Activated CD4-positive, alpha-beta T cell treated with anti-CD3 and anti-CD28 coated beads for 4 hours (primary cell): ENCODE results near the gene MIOS.

ENCODE experiments used
- DNase-seq, 2 donors: peaks; one replicate each; pipeline ENCODE4 v3.0.0-alpha.2; 2020

The MIOS gene

DNA sequence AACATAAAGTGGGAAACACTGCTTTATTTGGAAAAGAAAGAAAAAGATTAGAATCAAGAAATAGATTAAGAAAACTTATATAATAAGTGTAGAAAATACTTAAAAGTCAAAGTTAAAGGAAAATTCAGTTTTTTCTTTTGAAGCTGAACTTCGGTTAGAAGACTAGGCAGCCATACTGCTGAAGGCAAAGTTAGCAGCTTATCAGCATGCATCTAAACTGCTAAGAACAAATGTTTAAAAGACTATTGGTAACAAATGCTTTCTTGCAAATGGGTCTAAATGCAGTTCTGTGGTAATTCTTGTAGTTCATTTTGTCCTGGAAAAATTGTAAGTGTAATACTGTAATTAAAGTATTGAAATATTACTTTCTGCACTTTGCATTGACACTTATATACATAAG is 18.0 kb downstream of the MIOS start:
- no peak for DNase-seq

DNA sequence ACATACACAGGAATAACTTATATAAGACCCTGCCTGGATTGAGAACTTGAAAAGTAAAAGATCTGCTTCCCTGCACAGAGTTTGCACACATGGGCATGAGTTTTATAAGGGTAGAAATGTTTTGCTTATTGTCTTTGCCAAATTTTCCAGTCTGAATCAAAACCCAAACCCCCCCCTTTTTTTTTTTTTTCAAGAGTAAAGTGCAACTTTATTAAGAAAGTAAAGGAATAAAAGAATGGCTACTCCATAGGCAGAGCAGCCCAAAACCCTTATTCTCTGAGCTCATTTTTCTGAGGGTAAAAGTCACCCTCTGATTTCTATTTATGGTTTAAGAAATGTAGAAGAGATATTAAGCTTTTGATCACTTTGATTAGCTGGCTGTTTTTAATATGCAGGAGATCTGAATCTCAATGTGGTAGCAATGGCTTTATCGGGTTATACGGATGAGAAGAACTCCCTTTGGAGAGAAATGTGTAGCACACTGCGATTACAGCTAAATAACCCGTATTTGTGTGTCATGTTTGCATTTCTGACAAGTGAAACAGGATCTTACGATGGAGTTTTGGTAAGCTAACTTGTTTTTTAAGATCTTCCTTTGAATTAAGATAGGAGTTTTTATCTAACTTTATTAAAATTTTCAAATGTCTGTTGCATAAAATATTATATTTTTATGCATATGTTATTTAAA is 18.7 kb downstream of the MIOS start:
- DNase-seq, result no peak

DNA sequence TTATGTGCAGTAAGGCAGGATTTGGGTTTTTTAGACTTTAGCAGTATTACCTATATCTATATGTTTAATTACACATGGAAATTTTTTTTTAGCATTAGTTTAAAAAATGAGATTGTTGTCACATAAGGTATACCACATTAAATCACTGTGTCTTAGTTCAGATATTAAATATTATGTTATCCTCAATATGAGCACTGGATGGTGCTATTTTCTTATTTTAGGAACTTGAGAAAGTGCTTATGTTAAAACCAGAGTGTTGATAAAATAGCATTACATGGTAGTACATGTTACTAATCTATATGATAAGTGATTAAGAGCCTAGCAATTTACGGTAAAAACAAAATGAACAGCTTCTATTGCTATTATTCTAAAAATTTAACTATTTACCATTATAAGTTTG is 28.8 kb downstream of the MIOS start:
- no peak for DNase-seq

DNA sequence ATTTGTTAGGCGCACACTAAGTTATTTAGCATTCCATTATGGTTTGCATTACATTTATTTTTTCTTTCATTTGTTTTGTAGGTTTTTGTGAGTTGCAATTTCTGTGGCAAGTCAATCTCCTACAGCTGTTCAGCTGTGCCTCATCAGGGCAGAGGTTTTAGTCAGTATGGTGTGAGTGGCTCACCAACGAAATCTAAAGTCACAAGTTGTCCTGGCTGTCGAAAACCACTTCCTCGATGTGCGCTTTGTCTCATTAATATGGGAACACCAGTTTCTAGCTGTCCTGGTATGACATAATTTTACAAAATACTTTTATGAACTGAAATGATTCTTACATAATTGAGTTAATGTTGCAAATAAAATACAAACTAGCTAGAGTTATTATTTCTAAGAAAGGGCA is 29.5 kb downstream of the MIOS start:
- no peak for DNase-seq

DNA sequence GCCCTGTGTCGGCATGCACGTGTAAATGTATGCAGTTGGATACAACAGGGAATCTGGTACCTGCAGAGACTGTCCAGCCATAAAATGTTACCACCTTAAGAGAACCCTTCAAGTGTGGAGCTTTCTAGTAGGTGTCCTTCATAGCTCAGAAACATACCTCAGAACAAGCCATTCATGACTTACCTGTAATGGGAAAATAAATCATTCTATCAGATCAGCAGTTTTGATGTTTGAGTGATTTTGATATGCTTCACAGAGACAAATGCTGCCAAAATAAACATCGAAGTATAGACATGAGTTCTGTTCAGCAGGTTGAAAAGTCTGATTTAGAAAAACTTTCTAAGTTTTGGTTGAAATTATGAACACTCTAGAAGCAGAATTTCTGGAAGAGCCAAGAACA is 40.3 kb downstream of the MIOS start:
- no peak for DNase-seq

DNA sequence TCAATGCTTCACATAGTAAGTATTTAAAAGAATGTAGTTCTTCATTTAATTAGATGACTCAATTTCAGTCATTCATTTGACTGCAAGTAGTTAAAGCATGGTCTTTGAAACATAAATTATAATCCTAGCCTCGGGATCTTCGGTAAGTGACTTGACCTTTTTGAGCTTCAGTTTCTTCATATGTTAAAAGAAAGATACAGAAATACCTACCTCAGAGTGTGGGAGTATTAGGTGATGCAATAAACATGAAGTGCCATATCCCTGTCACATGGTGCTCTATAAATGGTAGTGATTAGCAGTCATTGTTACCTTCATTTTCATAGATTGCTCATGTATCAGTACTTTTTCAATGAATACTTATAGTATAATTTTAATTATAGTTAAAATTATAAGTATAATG is 42.6 kb downstream of the MIOS start:
- DNase-seq, result no peak

DNA sequence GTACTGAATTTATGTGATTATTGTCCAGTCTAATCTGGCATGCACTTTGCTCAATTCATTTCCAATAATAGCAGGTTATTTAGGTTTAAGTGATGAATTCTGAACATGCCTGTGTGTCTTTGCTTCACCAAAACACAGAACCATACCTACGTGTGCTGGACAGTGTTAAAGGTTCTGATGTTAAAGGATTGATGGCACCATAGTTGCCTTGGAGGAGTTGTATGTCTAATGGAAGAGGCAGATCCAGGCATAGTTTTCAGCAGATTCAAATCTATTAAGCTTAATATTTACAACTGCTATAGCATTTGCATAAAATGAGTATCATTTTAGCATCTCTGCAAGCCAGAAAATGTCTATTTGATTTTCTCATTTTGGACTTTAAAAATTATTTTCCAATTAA is 45.8 kb downstream of the MIOS start:
- no peak for DNase-seq

DNA sequence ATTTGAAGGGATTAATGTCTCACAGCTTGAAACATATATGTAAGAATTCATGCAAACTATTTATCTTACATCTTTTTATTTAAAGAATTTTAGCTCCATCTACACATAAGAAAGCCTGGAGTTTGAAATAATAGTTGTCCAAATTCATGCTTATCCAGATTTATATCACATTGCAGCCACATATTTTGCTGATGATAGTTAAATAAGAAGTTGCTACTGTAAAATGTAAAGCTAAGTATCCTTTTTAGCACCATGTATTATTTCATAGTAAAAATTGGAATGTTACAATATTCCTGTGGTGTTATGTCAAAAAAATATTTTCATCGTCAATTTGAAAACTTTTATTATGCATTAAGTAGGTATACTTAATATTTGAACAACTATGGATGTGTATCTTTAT is 46.5 kb downstream of the MIOS start:
- no peak for DNase-seq

DNA sequence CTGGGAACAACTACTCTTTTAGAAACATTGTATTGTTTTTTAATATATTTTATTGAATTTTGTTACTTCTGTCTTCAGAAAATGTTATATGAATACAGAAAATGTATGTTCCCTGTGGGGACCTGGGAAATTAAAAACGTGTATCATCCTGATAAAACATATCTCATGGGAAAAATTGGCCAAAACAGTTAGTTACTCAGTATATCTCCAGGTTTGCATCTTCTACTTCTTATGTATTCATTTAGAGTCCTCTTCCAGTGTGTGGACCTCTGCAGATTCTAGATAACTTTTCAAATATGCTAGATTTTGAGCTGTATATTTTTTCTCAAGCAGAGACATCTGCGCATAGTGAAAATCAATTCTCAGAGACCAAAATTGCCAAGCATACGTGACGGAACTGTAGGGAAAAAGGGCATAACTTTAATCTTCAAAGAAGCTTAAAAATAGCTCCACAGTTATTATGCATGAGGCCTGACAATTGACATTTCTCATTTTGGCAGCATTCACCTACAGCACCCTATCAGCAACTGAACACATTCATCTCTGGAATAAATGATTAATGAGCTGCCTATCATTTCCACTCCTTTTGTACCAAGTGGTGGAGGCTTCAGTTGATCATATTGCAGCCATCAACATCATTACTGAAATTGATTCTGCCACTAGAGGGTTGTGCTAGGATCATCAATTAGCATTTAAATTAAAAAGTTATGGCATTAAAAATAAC is 47.5 kb downstream of the MIOS start:
- no peak for DNase-seq

DNA sequence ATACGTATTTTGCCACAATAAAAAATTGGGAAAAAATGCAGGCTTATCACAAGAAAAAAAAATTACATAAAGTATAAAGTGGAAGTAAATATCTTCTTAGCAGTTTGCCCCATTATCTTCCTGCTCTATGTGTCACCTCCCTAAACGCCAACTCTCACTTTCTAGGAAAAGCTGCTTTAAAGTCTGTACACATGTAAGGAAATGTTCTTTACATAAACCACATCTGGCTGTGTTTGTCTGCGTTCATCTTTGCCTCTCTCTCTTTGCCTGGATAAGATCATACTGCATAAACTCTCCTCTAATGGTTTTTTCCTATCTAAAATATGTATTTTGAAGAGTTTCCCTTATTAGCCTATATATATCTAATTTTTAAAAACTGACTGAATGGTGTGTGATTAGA is 50.9 kb downstream of the MIOS start:
- DNase-seq, result no peak

DNA sequence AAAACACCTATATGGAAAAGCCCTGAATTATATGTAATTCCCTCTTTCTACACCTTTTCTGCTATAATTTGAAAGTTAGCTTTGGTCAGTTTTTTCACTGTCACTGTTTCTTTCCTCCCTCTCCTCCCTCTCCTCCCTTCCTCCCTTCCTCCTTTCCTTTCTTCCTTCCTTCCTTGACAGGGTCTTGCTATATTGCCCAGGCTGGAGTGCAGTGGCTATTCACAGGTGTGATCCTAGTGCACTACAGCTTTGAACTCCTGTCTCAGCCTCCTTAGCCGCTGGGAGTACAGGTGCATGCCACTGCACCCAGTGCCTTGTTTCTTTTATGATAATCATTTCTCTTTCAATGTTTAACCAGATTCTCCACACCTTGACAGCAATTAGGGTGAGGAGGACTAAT is 51.7 kb downstream of the MIOS start:
- no peak for DNase-seq

DNA sequence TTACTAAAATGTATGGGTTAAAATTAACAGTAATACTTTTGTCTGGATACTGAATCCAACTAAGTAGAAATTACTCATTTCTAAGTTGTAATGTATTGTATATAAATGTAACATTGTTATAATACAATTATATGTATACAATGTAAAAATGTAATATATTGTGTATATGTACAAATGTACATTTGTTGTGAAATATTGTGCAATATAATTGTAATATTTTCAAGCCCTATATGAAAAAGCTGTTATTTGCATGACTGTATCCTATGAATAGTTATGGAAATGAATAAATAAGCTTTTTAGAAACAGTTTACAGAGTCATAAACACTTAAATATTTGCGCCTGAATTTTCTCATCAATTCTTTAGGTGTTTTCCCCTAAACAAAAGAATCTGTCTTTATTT is 53.6 kb downstream of the MIOS start:
- DNase-seq, result no peak

DNA sequence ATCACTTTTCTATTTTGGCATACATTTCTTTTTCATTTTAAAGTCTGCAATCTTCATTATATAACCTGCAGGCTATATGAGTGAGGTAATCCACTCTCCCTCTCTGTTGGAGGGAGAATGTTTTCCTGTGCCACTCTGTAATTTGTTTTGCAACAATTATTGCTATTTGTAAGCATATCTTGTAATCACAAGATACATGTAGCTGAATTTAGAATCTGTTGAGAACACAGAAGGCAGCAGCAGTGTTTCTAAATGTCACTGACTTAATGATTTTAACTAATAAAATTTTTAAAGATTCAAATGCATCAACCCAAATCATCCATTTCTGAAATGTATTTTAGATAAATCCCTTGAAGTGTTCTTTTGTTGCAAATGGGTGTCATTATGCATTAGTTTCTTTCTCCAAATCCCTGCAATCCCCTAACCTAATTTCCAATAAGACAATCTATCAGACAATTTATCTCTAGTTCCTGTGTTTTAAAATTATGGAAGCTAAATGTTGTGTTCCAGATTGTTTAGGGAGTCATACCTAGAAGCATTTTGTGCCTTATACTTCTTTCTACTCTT is 54.0 kb downstream of the MIOS start:
- DNase-seq, result no peak

DNA sequence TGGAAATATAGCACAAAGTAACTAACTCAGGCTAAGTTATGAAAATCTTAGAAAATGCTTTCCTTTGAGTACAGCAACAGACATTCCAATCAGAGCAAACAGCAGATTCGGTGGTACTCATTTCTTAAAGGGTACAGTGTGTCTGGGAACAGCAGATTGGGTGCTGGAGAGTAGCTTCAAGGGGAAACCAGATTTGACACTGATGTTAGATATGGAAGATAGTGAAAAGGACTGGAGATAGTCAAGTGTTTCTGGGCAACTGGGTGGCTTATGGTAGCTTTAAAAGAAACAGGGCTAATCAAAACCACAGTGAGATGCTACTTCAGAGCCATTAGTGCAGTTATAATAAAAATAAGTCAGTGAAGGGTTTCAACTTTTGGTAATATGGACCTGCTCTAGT is 61.8 kb downstream of the MIOS start:
- DNase-seq, result no peak

DNA sequence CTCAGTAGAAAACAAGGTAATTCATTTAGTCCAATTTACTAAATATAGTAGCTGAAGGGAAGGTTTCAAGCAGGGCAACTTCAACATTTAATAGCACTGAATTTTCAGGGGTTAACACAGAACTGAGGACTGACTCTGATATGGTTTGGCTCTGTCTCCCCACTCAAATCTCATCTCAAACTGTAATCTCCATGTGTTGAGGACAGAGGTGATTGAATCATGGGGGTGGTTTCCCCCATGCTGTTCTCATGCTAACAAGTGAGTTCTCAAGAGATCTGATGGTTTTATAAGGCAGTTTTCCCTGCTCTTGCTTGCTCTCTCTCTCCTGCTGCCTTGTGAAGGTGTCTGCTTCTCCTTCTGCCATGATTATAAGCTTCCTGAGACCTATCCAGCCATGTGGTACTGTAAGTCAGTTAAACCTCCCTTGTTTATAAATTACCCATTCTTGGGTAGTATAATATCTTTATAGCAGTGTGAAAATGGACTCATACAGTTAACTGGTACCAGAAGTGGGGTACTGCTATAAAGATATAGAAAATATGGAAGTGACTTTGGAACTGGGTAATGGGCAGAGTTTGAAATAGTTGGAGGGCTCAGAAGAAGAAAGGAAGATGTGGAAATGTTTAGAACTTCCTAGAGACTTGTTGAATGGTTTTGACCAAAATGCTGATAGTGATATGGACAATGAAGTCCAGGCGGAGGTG is 64.1 kb downstream of the MIOS start:
- no peak for DNase-seq

DNA sequence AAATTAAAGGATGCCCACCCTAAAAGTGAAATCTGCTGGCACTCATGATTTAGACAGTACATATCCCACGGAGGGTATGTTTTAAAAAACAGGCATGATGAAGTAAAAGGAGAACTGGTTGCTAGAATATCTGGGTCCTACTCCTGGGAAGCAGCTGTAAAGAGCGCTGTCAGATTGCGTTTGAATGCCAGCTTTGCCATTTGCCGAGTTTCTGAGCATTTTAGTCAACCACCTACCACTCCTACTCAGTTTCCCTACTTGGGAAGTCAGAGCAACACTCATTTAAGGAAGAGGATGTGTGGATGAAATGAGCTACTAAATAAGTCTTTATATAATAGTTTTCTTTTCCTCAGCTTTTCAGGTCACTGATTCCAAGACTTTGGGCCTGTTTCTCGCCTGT is 72.7 kb downstream of the MIOS start:
- peak in 1 of 2 donors; percentile 3 for DNase-seq

DNA sequence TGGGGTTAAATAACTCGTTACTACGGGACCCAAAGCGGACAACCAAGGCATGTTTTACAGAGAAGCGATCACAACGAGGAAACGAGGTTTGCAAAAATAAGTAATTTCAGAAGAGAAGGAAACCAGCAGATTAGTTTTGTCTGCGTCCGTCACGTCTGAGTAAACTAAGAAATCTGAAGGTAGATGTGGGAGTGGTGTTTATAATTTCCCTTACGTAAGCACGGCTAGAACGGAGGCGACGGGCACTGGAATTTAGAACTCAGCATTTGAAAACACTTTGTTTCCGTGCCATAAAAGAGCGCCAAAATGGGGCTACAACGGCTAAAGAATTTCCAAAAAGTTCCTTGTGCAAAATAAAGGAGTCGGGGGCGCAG is 73.2 kb downstream of the MIOS start:
- peak; percentile 60 for DNase-seq

DNA sequence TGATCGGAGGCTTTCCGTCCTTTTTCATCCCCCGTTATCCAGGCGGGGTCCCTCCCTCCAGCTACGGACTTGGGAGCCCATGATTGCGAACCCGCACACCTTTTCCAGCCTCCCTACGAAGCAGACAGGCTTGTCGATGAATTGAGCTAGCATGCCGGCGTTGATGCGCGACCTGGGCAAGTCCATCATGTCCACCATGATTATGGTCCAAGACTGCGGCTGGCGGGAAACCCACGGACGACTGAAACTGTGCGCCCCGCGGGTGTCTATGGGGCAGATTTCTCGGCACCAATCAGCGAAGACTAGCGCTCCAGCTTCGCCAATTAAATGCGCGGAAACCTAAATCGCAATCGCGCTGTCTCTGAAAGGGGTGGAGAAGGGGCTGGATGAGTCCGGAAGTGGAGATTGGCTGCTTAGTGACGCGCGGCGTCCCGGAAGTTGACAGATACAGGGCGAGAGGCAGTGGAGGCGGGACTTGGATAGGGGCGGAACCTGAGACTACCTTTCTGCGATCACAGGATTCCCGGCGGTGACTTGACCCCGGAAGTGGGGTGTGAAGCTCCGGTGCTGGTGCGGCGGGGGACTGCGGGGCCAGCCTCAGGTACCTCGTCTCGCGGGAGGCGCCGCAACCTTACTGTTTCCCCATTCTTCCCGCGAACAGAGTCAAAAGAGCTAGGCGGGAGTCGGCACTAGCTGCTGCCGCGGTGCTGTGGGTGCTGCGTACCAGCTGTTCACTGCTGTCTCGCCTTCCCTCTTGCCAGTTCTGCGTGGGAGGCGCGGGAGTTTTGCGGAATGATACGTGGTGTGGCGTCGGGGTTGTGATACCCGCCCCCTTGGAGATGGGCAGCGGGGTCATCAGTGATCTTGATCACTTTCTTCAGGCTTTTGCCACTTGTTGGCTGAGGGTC is 73.8 kb downstream of the MIOS start, which contains the start of gene UMAD1:
Gene UMAD1 (plus strand): TSS at position 532 of the 908 bp plus-strand sequence. CDS start 32,620 bp downstream, outside the sequence.
- peak; percentile 97 for DNase-seq

DNA sequence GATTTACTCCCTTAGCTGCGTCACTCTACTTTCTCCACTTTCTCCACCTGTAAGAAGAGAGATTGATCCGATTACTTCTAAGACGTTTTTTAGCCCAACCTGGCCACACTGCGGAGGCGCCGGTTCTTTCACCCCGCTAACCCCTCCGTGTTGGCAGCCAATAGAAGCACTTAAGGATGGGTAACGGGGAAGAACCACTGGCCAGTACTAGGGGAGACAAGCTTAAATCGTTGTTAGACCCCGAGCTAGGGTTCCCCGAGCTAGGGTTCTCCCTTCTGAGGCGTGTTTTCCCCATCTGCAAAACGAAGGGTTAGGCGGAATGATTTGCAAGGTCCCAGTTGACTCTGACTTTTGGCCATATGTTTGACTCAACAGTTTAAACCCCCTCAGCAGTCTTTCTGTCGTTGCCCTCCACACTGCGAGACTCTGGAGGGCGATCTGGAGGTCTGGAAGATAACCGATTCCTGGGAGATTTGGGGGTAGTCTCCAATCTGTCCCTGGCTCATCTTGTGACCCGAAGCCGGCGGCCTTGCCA is 74.5 kb downstream of the MIOS start:
- DNase-seq, result peak in 1 of 2 donors; percentile 7

DNA sequence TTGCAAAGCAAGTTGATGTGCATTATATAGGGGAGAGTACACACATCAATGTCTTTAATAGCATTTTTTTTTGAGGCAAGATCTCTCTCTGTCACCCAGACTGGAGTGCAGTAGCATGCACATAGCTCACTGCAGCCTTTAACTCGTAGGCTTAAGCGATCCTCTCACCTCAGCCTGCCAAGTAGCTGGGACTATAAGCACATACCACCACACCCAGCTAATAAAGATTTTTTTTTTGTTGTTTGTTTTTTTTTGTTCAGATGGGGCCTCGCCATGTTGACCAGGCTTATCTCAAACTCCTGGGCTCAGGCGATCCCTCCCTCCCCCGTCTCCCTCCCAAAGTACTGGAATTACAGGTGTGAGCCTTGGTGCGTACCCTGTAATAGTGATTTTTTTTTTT is 75.4 kb downstream of the MIOS start:
- no peak for DNase-seq

DNA sequence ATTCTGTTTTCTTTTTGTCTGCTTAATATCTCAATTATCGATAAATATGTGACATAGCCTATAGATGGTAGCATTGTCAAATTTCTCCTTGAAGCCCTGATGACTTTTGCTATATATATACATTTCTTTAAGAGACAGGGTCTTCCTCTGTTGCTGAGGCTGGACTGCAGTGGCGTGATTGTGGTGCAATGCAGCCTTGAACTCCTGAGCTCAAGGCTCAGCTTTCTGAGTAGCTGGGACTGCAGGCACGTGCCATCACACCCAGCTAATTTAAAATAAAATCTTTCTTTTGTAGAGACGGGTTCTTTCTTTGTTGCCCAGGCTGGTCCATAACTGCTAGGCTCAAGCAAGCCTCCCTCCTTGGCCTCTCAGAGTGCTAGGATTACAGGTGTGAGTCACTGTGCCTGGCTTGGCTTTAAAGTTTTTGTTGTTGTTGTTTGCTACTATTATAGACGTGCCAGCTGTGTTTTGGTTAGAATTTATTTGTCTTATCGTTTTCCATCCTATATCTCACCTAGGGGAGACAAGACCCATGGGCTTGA is 80.9 kb downstream of the MIOS start:
- DNase-seq, result no peak

DNA sequence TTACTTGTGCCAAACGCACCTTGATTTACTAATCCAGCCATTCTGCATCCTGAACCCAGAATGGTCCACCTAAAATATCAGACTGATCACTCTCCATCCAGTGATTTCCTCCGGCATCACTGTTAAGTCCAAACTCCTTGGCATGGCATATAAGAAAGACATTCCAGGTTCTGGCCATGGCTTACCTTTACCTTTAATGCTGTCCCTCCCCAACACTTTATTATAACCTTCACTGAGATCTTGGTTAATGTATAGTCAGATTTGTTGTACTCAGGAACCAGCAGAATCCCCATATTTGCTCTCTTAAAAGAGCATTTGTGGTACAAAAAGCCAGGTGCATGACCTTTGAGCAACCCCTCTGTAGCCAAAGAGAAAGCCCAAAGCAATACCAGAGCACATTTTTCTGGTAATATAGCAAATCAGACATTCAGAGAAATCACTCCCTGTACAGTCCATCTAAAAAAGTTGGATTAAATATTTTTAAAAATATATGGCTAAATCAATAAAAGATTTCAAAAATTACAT is 84.1 kb downstream of the MIOS start:
- DNase-seq, result no peak
